NCI-H774 (cell line): ENCODE measurements around the gene LST1.
"Not testable (repeated sequence)": the region's sequence is repeated elsewhere in the genome, so short reads cannot be mapped to it uniquely, and the experiment has no call there.

ENCODE experiments used
- DNase-seq: peaks from one replicate; lab custom pipeline; 2025; lab: John Stamatoyannopoulos, UW

The LST1 gene

GRCh38 chr6:31580807-31581433 is 5.2 kb upstream of the LST1 start:
- peak; percentile 49 for DNase-seq

GRCh38 chr6:31581434-31582229 is 4.4 kb upstream of the LST1 start:
- no peak for DNase-seq

GRCh38 chr6:31582230-31582643 is 3.8 kb upstream of the LST1 start, which contains the start of gene LTB:
Gene LTB, minus strand, starts transcription at chr6:31582424. Its CDS starts 7 bp downstream, at chr6:31582417.
- no peak for DNase-seq

GRCh38 chr6:31585491-31585890 is 586 bp upstream of the LST1 start:
- DNase-seq, result no peak

DNA sequence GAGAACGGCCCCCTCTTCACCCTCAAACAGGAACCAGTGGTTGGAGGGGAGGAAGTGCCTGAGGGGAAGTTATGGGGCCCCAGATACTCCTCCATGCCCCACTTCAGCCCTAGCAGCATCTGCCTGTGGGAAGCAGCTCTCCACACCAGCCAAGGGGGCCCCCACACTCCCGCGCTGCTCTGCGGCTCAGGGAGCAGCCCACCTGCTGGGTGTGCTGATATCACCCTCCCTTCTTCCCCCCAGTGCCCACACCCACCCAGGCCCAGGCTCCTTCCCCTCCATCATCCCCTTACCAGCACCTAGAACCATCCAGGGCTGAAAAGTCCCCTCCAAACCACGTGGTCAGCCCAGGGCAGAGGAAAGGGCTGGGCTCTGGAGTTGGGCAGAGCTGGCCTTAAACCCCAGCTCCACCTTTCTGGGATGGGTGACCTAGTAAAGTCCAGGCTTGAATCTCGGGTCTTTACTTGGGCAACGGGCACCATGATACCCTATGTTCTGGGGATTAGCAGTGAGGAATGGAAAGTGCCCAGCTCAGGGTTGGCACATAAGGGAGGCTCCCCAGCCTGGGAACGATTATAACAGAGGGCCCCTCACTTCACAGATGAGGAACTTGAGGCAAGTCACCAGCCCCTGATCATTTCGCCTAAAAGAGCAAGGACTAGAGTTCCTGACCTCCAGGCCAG is 663 bp downstream of the LST1 start:
- DNase-seq, result no peak

- DNase-seq, result no peak
These were observed 2.0 kb downstream of the LST1 start for GRCh38 chr6:31587791-31588777.

DNA sequence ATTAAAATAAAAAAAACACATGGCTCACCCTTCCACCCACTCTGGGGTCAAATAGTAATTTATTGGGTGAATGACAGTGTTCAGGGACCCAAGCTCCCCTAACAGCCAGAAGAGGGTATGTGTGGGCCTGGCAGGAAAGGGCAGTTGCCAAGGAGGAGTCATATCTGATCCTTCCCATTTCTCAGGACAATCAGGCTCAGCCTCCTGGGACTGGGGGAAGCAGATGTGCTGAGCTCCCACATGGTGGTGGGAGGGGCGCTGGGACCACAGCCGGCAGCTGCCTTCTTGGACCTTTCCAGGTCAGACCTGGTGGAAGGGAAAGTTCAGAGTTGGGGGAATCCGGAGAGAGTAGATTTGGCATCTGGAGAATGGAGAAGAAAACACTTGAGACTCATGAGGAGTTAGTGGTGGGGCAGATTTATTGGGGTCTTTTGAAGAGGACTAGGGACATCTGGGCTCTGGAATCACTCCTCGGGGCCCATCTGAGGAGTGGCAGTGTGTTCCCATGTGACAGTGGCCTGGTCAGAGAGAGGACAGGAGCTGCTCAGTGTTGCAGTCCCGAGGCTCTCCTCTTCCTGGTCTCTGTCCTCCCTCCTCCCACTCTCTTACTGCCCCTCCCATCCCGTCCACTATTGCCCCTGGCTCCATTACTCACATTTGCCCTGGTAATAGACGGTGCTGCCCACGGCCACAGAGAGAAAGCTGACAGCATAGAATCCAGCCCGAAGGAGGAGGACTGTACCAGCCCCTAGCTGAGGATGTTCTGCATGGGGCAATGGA is 3.0 kb downstream of the LST1 start:
- no peak for DNase-seq

- not testable (repeated sequence) for DNase-seq
These were observed 4.6 kb downstream of the LST1 start for GRCh38 chr6:31590691-31591090.

DNA sequence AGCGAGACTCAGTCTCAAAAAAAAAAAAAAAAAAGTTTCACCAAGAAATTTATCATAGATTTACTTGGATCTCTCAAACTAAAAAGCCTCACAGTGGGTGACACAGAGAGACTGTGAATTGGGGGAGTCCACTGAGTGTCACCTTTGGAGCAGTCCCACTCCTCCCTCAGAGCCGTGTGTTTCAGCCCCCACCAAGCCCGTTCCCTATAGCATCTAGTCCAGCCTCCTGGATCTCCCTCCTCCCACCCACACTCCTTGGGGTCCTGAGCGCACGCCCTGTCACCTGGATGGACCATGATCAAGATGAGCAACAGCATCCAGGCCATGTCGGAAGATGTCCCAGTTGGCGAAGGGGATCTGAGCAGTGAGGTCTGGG is 6.3 kb downstream of the LST1 start:
- no peak for DNase-seq

GRCh38 chr6:31597006-31597405 is 10.9 kb downstream of the LST1 start:
- no peak for DNase-seq

DNA sequence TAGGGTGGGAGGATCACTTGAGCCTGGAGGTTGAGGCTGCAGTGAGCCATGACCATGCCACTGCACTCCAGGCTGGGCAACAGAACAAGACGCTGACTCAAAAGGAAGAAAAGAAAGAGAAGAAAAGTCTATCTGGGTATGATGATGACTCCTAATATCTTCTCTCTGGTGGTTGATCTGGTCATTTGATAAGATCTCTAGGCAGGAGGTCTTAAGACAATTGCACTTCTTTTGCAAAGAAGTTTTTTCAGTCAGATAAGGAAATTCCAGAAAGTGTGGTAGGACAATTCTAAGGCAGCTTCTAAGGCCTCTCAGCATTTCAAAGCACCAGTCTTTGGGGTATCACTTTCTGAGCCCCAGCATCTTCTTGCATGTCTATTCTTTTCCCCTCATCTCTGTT is 21.2 kb downstream of the LST1 start:
- no peak for DNase-seq

- peak; percentile 31 for DNase-seq
These were observed 23.7 kb downstream of the LST1 start for GRCh38 chr6:31609519-31610406.

- no peak for DNase-seq
These were observed 24.9 kb downstream of the LST1 start for GRCh38 chr6:31610968-31611367.

DNA sequence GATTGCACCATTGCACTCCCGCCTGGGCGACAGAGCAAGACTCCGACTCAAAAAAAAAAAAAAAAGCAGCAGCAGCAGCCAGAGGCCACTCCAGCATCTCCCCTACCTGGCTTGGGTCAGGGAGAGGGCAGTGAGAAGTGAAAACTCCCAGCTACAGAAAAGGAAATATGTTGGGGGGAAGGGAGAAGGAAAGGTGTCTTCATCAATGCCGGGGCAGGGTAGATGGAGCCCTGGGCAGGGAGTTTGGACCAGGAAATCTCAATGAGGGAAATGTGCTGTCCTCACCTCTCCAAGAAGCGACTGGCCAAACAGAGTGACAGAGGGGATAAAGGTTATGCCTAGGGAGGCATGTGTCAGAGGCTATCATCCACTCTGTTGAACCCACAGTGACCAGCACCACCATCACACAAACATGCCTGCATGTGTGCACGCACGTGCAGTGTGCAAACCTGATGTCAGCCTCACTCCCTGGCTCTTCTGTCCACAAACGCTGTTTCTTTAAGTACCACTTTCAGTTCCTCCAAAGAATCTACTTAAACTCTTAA is 28.1 kb downstream of the LST1 start:
- DNase-seq, result no peak

DNA sequence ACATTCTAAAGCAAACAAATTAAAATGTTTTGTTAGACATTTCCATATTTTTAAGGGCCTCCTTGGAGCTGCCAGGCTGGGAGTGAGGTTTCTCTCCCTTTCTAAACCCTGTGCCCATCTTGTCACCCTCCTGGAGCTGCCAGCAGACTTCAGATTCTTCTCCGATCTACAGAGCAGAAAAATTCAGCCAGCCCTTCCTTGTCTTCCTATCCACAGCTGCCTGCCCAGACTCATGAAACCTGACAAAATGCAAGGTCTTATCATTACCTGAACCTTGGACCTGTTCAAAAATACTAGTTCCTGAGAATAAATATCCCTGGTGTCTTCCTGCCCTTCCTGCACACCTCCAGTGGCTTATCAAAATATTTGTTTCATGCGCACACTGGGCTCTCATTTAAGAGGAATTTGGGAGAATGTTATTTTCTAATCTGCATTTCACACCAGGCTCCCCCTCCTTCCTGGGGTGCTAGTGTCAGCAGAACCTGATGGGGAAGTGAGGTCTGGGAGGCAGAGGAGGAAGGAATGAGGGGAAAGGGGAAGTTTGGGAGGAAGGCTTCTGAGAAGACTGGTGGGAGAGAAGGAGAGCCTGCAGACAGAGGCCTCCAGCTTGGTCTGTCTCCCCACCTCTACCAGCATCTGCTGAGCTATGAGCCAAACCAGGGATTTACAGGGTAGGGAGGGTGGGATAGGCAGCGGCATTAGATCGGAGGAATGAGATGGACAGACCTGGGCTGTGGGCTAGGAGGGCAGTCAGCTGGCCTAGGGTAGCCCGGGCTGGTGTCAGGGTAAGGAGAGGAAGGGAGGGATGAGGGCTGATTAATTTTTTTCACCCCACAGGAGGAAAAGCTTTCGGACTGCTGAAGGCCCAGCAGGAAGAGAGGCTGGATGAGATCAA is 28.9 kb downstream of the LST1 start, which contains the start of gene AIF1:
TSS of gene AIF1 (plus strand) at position 551 of the 895 bp plus-strand sequence. CDS start at position 647, 96 bp downstream.
- DNase-seq, result no peak

DNA sequence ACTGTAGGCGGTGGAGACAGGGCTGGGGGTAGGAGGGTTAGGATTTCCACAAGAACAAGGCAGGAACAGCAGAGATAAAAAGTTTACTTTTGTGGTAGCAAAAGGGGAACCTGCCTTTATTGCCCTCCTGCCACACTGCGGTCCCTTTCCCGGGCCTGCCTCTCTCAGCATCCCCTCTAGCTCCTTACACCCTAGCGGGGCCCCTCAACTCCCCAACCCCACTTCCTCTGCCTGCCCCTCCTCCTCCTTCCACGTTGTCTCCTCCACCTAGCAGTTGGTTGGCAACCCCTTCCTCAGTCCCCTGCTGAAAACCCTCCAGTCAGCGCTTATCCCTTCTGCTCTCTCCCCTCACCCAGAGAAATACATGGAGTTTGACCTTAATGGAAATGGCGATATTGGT is 29.7 kb downstream of the LST1 start:
- DNase-seq, result no peak

DNA sequence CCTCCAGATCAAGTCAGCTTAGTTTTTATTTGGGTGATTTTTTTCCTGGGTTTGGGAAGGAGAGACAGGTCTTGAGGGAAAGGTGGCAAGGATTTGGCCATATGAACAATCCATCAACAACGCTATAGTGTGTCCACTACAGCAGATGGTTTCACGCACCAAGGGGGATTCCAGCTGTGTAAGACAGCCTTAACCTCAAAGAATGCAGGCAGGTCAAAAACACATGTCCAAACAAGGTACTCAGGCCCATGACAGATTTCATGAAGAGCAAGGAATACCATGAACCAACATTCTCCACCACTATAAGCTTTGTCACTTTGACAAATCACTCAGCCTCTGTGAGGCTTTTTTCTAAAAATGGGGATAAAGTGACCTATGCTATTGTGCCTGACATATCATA is 30.9 kb downstream of the LST1 start:
- no peak for DNase-seq

DNA sequence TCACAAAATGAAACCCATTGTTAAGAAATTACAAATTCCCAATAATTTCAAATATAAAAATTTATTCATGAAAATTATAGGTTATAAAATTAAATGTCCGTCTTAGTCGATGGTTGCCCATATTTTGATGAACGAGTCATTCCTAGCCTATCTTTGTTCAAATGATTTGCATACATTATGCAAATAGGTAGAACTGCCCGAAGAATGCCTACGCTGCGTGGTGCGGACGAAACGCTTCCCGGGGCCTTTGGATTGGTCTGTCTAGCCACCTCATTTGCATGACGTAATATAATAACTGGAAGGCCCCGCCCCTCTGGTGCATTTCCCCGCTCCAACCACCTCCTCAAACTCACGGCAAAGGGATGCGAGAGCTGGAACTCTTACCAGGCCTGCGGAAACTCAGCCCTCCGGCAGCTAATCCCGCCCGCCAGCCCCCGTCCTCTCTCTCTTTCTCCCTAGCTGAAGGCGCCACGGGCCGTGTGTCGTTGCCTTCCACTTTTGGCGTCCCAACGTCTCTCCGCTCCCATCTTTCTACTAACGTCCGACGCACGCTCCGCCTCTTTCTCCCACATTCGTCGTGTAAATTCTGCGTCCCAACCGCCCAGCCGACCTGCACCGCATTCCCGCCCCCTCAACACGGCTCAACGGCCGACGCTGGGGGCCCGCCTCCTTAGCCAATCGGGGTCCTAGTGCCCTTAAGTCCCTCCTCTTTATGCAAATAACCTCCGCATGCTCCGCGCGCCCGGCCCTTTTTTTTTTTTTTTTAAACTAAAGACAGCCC is 33.9 kb downstream of the LST1 start:
- peak; percentile 98 for DNase-seq
